NT2/D1 (cell line): Measurements from ENCODE around the gene LCA5L.
A peak's percentile ranks its signal among the peaks of the same experiment; 100 is the strongest.
"Not testable (repeated sequence)": the region's sequence is repeated elsewhere in the genome, so short reads cannot be mapped to it uniquely, and the experiment has no call there.

Experiments used
- DNase-seq: peaks from one replicate; pipeline ENCODE4 v3.0.0-alpha.2; 2011; ENCODE audit warnings: low read depth, low spot score
- H3K27me3 ChIP-seq: 2 replicates; pipeline ENCODE4 v1.6.0; 2011; ENCODE audit warnings: mild to moderate bottlenecking; ENCODE audit not compliant: insufficient read length, insufficient read depth
- H3K36me3 ChIP-seq: 2 replicates; pipeline ENCODE4 v1.6.1; 2011; ENCODE audit warnings: mild to moderate bottlenecking, low read length, mixed read lengths; ENCODE audit not compliant: insufficient read depth, insufficient read length
- H3K4me1 ChIP-seq: 2 replicates; pipeline ENCODE4 v1.5.1; 2011; ENCODE audit not compliant: insufficient read depth, insufficient read length
- H3K4me3 ChIP-seq: 2 replicates; pipeline ENCODE4 v1.5.1; 2011; ENCODE audit warnings: low read depth; ENCODE audit not compliant: insufficient read length
- H3K9ac ChIP-seq: 2 replicates; pipeline ENCODE4 v1.6.0; 2011; ENCODE audit warnings: low read depth; ENCODE audit not compliant: insufficient read length
- H3K9me3 ChIP-seq: 2 replicates; pipeline ENCODE4 v1.5.1; 2011; ENCODE audit warnings: mild to moderate bottlenecking, low read length; ENCODE audit not compliant: insufficient read depth
- SUZ12 ChIP-seq: IDR thresholded peaks from 2 replicates; pipeline ENCODE4 v1.6.1; 2011; ENCODE audit not compliant: insufficient read length, insufficient read depth; ENCODE audit errors: extremely low read depth
- YY1 ChIP-seq: IDR thresholded peaks from 2 replicates; pipeline ENCODE4 v1.6.1; 2011; ENCODE audit not compliant: insufficient read length, insufficient read depth
- ZNF274 ChIP-seq: IDR thresholded peaks from 2 replicates; pipeline ENCODE4 v1.6.1; 2011; ENCODE audit warnings: mild to moderate bottlenecking, low read depth, low read length

Gene LCA5L

DNA sequence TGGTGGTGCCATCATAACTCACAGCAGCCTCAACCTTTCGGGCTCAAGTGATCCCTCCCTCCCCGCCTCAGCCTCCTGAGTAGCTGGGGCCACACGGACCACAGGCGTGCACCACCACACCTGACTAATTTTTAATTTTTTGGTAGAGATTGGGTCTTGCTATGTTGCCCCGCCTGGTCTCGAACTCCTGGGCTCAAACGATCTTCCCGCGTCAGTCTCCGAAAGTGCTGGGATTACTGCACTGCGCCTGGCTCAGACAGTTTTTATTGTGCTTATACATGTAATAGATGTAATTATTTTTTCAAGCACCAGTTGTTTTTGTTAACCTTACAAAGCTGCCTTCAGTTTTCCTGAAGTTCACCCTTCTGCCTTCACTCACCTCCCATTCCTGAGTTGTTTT is 58.7 kb downstream of the LCA5L start:
- no peaks in the 10 kb centered on the region for H3K9me3 ChIP-seq
- no peak overlapping the region for H3K9ac ChIP-seq
- peaks cover 28% of the 10 kb centered on the region for H3K36me3 ChIP-seq
- no peak for TF ChIP-seq ZNF274
- no peak for TF ChIP-seq YY1
- no peak for TF ChIP-seq SUZ12
- DNase-seq, result no peak
- H3K27me3 ChIP-seq, result no peaks in the 10 kb centered on the region
- no peak overlapping the region for H3K4me3 ChIP-seq
- peaks cover 24% of the 10 kb centered on the region for H3K4me1 ChIP-seq

DNA sequence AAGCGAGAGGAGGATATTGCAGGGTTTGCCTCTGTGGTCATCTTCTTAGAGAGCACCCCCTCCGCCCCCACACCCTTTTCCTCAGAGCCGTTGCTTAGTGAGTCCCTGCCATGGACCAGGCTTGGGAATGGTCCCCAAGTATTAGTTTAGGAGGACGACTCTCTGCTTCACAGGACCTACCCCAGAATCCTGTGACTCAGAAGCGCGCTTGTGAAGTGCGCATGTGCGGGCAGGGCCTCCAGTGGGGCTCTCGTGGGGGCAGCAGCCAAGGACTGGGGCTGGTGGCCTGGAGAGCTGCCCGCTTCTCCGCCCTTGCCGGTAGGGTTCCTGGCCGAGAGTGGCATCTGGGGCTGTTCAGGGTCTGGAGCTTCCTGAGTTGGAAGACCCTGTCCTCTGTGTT is 59.4 kb downstream of the LCA5L start:
- Histone ChIP-seq H3K4me3 (no peak overlapping the region), H3K4me1 (peaks cover 24% of the 10 kb centered on the region), H3K9ac (peak overlapping the region; percentile 37), H3K27me3 (no peaks in the 10 kb centered on the region), H3K36me3 (peaks cover 23% of the 10 kb centered on the region), H3K9me3 (no peaks in the 10 kb centered on the region)
- TF ChIP-seq YY1 (no peak), ZNF274 (no peak)
- no peak for DNase-seq

DNA sequence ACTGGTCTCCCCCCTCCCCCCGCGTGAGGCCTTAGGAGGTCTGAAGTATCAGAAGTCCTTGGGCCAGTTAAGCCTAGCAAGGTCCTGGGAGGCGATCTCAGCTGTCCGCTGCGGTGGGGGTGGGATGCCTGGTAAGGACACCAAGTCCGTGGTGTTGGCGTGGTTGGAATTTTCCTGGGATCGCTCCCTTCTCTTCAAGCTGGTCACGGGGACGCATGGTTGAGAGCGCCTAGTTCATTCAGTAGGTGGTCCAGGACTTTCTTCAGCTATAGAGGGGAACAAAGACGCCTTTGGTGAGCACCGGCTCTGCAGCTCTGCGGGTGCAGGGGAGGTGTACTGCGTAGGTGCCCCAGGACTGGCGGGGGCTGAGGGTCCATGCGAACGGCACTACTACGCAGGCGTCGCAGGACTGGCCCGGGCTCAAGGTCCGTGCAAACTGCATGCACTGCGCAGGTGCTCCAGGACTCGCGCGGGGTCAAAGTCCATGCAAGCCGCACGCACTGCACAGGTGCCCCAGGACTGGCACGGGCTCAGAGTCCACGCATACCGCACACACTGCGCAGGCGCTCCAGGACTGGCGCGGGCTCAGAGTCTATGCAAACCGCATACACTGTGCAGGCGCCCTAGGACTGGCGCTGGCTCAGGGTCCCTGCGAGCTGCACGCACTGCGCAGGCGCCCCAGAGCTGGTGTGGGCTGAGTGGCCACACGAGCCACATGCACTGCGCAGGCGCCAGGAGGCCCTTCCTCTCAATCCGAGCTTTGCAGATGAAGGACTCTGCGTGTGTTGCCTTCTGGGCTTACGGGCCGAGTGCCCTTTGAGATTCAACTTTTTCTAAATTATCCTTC is 60.1 kb downstream of the LCA5L start:
- TF ChIP-seq ZNF274 (no peak), SUZ12 (no peak), YY1 (no peak)
- no peaks in the 10 kb centered on the region for H3K27me3 ChIP-seq
- H3K4me1 ChIP-seq, result peaks cover 23% of the 10 kb centered on the region
- H3K9me3 ChIP-seq, result no peaks in the 10 kb centered on the region
- no peak overlapping the region for H3K4me3 ChIP-seq
- peaks cover 18% of the 10 kb centered on the region for H3K36me3 ChIP-seq
- no peak overlapping the region for H3K9ac ChIP-seq
- no peak for DNase-seq

GRCh38 chr21:39384674-39385298 is 60.8 kb downstream of the LCA5L start:
- H3K9me3 ChIP-seq, result no peaks in the 10 kb centered on the region
- H3K9ac ChIP-seq, result peak overlapping the region; percentile 7
- no peak overlapping the region for H3K4me3 ChIP-seq
- peaks cover 16% of the 10 kb centered on the region for H3K36me3 ChIP-seq
- DNase-seq, result no peak
- no peaks in the 10 kb centered on the region for H3K27me3 ChIP-seq
- peaks cover 19% of the 10 kb centered on the region for H3K4me1 ChIP-seq
- no peak for TF ChIP-seq SUZ12
- no peak for TF ChIP-seq ZNF274
- TF ChIP-seq YY1, result no peak

DNA sequence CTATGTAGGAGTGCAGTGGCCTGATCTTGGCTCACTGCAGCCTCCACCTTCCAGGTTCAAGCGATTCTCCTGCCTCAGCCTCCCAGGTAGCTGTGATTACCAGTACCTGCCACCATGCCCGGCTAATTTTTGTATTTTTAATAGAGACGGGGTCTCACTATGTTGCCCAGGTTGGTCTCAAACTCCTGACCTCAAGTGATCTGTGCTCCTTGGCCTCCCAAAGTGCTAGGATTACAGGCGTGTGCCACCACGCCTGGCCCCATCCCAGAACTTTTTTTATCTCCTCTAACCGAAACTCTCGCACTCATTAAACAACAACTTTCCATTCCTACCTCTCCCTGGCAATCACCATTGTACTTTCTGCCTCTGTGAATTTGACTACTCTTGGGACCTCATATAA is 63.5 kb downstream of the LCA5L start:
- H3K4me3 ChIP-seq, DNase-seq, H3K27me3 ChIP-seq, H3K9me3 ChIP-seq, H3K9ac ChIP-seq: not testable (repeated sequence)
- Histone ChIP-seq H3K36me3 (peaks cover 16% of the 10 kb centered on the region), H3K4me1 (peaks cover 17% of the 10 kb centered on the region)

DNA sequence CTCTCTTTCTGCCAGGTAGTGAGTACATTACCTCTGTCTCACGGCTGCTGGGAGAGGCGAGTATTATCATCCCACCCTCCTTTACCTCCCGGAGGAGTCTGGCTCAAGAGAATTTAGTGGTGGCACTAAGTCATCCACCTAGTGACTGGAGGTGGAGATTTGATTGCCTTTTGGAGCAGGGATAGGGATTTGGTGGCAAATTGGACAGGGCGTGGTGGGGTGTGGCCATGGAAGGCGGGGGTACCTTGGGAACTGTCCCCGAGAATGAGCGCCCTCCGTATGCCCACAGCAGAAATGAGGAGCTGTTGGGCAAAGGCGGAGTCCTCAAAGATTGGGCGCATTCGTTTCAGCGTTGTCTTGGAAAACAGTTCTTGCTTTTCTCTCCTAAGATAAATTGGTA is 64.6 kb downstream of the LCA5L start:
- peaks cover 11% of the 10 kb centered on the region for H3K4me1 ChIP-seq
- no peaks in the 10 kb centered on the region for H3K27me3 ChIP-seq
- peaks cover 16% of the 10 kb centered on the region for H3K36me3 ChIP-seq
- H3K4me3 ChIP-seq, result peak overlapping the region; percentile 91
- H3K9ac ChIP-seq, result peak overlapping the region; percentile 91
- DNase-seq, result no peak
- TF ChIP-seq ZNF274 (no peak), SUZ12 (no peak), YY1 (no peak)
- no peaks in the 10 kb centered on the region for H3K9me3 ChIP-seq

GRCh38 chr21:39379986-39380891 is 65.3 kb downstream of the LCA5L start:
- H3K4me1 ChIP-seq, result peaks cover 3% of the 10 kb centered on the region
- peak; percentile 99 for DNase-seq
- no peaks in the 10 kb centered on the region for H3K27me3 ChIP-seq
- H3K9me3 ChIP-seq, result no peaks in the 10 kb centered on the region
- peak overlapping the region; percentile 91 for H3K9ac ChIP-seq
- H3K4me3 ChIP-seq, result peak overlapping the region; percentile 91
- peaks cover 10% of the 10 kb centered on the region for H3K36me3 ChIP-seq
- TF ChIP-seq ZNF274 (no peak), SUZ12 (no peak), YY1 (no peak)
